HEK293 (cell line): ENCODE data around the gene MRS2.

ENCODE experiments used
- BCL11A ChIP-seq: fragments of 450-650 bp; formaldehyde crosslinking; IDR thresholded peaks from 2 replicates; pipeline ENCODE4 v1.5.1; 2016; ENCODE audit warnings: low read depth, missing biosample characterization, missing genetic modification characterization
- HOXD13 ChIP-seq: sonication (generic); formaldehyde crosslinking; IDR thresholded peaks from 2 replicates; pipeline ENCODE4 v1.8.0; 2022; ENCODE audit warnings: missing genetic modification reagents, borderline replicate concordance
- KLF1 ChIP-seq: fragments of 450-650 bp; formaldehyde crosslinking; IDR thresholded peaks from 2 replicates; pipeline ENCODE4 v1.5.1; 2016; ENCODE audit warnings: missing biosample characterization, missing genetic modification characterization
- KLF8 ChIP-seq: fragments of 450-650 bp; formaldehyde crosslinking; IDR thresholded peaks from 2 replicates; pipeline ENCODE4 v1.5.1; 2016; ENCODE audit warnings: missing biosample characterization, missing genetic modification characterization
- REPIN1 ChIP-seq: fragments of 450-650 bp; formaldehyde crosslinking; IDR thresholded peaks from 2 replicates; pipeline ENCODE4 v1.5.1; 2017; ENCODE audit warnings: missing biosample characterization, missing genetic modification characterization, low read depth
- SCRT1 ChIP-seq: fragments of 450-650 bp; formaldehyde crosslinking; IDR thresholded peaks from 2 replicates; pipeline ENCODE4 v1.5.1; 2016; ENCODE audit warnings: missing biosample characterization, missing genetic modification characterization, borderline replicate concordance
- SCRT2 ChIP-seq: fragments of 450-650 bp; formaldehyde crosslinking; IDR thresholded peaks from 2 replicates; pipeline ENCODE4 v1.5.1; 2016; ENCODE audit warnings: missing biosample characterization, missing genetic modification characterization
- WT1 ChIP-seq: fragments of 450-650 bp; formaldehyde crosslinking; IDR thresholded peaks from 2 replicates; pipeline ENCODE4 v1.5.1; 2016; ENCODE audit warnings: missing biosample characterization, missing genetic modification characterization
- YY2 ChIP-seq: fragments of 450-650 bp; formaldehyde crosslinking; IDR thresholded peaks from 2 replicates; pipeline ENCODE4 v1.5.1; 2016; ENCODE audit warnings: missing biosample characterization, missing genetic modification characterization
- ZFP37 ChIP-seq: fragments of 450-650 bp; formaldehyde crosslinking; IDR thresholded peaks from 2 replicates; pipeline ENCODE4 v1.5.1; 2016; ENCODE audit warnings: missing biosample characterization, missing genetic modification characterization
- ZNF366 ChIP-seq: fragments of 450-650 bp; formaldehyde crosslinking; conservative IDR thresholded peaks from 2 replicates; pipeline ENCODE4 v1.5.1; 2016; ENCODE audit warnings: missing biosample characterization, missing genetic modification characterization
- ZNF501 ChIP-seq: fragments of 450-650 bp; formaldehyde crosslinking; IDR thresholded peaks from 2 replicates; pipeline ENCODE4 v1.5.1; 2016; ENCODE audit warnings: missing biosample characterization, missing genetic modification characterization
- ZNF514 ChIP-seq: fragments of 450-650 bp; formaldehyde crosslinking; IDR thresholded peaks from 2 replicates; pipeline ENCODE4 v1.5.1; 2016; ENCODE audit warnings: missing biosample characterization, missing genetic modification characterization
- ZNF558 ChIP-seq: fragments of 450-650 bp; formaldehyde crosslinking; IDR thresholded peaks from 2 replicates; pipeline ENCODE4 v1.5.1; 2016; ENCODE audit warnings: missing biosample characterization, missing genetic modification characterization
- ZNF561 ChIP-seq: fragments of 450-650 bp; IDR thresholded peaks from 2 replicates; pipeline ENCODE4 v1.5.1; 2018; ENCODE audit warnings: missing biosample characterization, missing genetic modification characterization, borderline replicate concordance
- ZNF596 ChIP-seq: fragments of 450-650 bp; IDR thresholded peaks from 2 replicates; pipeline ENCODE4 v1.5.0; 2018; ENCODE audit warnings: missing biosample characterization, mild to moderate bottlenecking, missing genetic modification characterization, moderate library complexity
- ZNF600 ChIP-seq: fragments of 450-650 bp; formaldehyde crosslinking; IDR thresholded peaks from 2 replicates; pipeline ENCODE4 v1.5.1; 2016; ENCODE audit warnings: missing biosample characterization, missing genetic modification characterization
- ZNF610 ChIP-seq: fragments of 450-650 bp; formaldehyde crosslinking; IDR thresholded peaks from 2 replicates; pipeline ENCODE4 v1.5.1; 2016; ENCODE audit warnings: missing biosample characterization, missing genetic modification characterization, borderline replicate concordance
- ZNF629 ChIP-seq: fragments of 450-650 bp; formaldehyde crosslinking; IDR thresholded peaks from 2 replicates; pipeline ENCODE4 v1.5.1; 2017; ENCODE audit warnings: missing biosample characterization, missing genetic modification characterization
- ZNF654 ChIP-seq: fragments of 450-650 bp; formaldehyde crosslinking; IDR thresholded peaks from 2 replicates; pipeline ENCODE4 v1.5.1; 2016; ENCODE audit warnings: low read depth, missing biosample characterization, missing genetic modification characterization
- ZNF707 ChIP-seq: fragments of 450-650 bp; formaldehyde crosslinking; IDR thresholded peaks from 2 replicates; pipeline ENCODE4 v1.5.1; 2016; ENCODE audit warnings: missing biosample characterization, missing genetic modification characterization
- ZNF76 ChIP-seq: fragments of 450-650 bp; formaldehyde crosslinking; IDR thresholded peaks from 2 replicates; pipeline ENCODE4; 2016; ENCODE audit warnings: low read depth, missing biosample characterization, missing genetic modification characterization, borderline replicate concordance
- TF ChIP-seq, protein P1 (sequence below): fragments of 450-650 bp; formaldehyde crosslinking; conservative IDR thresholded peaks from 2 replicates; pipeline ENCODE4 v1.5.1; 2016; ENCODE audit warnings: low read depth, missing biosample characterization, missing genetic modification characterization
- TF ChIP-seq, protein P2 (sequence below): fragments of 450-650 bp; formaldehyde crosslinking; IDR thresholded peaks from 2 replicates; pipeline ENCODE4 v1.5.1; 2016; ENCODE audit warnings: missing biosample characterization, missing genetic modification characterization
- TF ChIP-seq, protein P3 (sequence below): fragments of 450-650 bp; formaldehyde crosslinking; optimal IDR thresholded peaks from 2 replicates; pipeline ENCODE3; 2016; ENCODE audit warnings: missing biosample characterization, mild to moderate bottlenecking, missing genetic modification characterization
- TF ChIP-seq, protein P4 (sequence below): fragments of 450-650 bp; formaldehyde crosslinking; IDR thresholded peaks from 2 replicates; pipeline ENCODE4 v1.5.1; 2016; ENCODE audit warnings: missing biosample characterization, missing genetic modification characterization, borderline replicate concordance
- TF ChIP-seq, protein P5 (sequence below): fragments of 450-650 bp; formaldehyde crosslinking; IDR thresholded peaks from 2 replicates; pipeline ENCODE4 v1.5.1; 2017; ENCODE audit warnings: missing biosample characterization, missing genetic modification characterization

MRS2 gene

DNA sequence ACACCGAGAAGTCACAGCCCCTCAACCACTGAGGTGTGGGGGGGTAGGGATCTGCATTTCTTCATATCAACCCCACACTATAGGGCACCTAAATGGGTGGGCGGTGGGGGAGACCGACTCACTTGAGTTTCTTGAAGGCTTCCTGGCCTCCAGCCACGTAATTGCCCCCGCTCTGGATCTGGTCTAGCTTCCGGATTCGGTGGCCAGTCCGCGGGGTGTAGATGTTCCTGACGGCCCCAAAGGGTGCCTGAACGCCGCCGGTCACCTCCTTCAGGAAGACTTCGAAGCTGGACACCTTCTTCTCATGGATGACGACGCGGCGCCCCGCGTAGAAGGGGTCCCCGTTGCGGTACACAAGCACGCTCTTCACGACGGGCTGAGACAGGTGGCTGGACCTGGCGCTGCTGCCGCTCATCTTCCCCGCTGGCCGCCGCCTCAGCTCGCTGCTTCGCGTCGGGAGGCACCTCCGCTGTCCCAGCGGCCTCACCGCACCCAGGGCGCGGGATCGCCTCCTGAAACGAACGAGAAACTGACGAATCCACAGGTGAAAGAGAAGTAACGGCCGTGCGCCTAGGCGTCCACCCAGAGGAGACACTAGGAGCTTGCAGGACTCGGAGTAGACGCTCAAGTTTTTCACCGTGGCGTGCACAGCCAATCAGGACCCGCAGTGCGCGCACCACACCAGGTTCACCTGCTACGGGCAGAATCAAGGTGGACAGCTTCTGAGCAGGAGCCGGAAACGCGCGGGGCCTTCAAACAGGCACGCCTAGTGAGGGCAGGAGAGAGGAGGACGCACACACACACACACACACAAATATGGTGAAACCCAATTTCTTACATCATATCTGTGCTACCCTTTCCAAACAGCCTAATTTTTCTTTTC is 45.2 kb upstream of the MRS2 start, which contains the start of gene DCDC2 (continued):
- TF ChIP-seq ZNF561 (tag by site-specific recombination) (peak; percentile 47), ZNF596 (tag by site-specific recombination) (no peak), YY2 (tag by site-specific recombination) (0 out of 2 replicates have a peak, but pooled peaks have one; percentile 41), ZNF600 (tag by site-specific recombination) (peak; percentile 96), BCL11A (tag by site-specific recombination) (peak; percentile 52; the same call in 1 of the 2 replicates), ZNF629 (tag by site-specific recombination) (peak; percentile 82), ZNF610 (tag by site-specific recombination) (peak; percentile 17; the same call in 1 of the 2 replicates), ZNF654 (tag by site-specific recombination) (no peak), SCRT1 (tag by site-specific recombination) (peak; percentile 94), ZNF76 (tag by site-specific recombination) (peak; percentile 62), ZNF558 (tag by site-specific recombination) (peak; percentile 14; the same call in 1 of the 2 replicates), WT1 (peak; percentile 36), ZNF501 (peak; percentile 82; the same call in 1 of the 2 replicates), ZNF514 (tag by site-specific recombination) (no peak), SCRT2 (tag by site-specific recombination) (peak; percentile 100), KLF8 (peak; percentile 80), KLF1 (peak; percentile 55; the same call in 1 of the 2 replicates), ZFP37 (peak; percentile 79), ZNF707 (no peak), ZNF366 (tag by site-specific recombination) (peak; percentile 92), HOXD13 (CRISPR knock-in tag) (peak; percentile 64; the same call in 1 of the 2 replicates), REPIN1 (no peak; the same call in 1 of the 2 replicates)
- TF ChIP-seq, protein P1, sequence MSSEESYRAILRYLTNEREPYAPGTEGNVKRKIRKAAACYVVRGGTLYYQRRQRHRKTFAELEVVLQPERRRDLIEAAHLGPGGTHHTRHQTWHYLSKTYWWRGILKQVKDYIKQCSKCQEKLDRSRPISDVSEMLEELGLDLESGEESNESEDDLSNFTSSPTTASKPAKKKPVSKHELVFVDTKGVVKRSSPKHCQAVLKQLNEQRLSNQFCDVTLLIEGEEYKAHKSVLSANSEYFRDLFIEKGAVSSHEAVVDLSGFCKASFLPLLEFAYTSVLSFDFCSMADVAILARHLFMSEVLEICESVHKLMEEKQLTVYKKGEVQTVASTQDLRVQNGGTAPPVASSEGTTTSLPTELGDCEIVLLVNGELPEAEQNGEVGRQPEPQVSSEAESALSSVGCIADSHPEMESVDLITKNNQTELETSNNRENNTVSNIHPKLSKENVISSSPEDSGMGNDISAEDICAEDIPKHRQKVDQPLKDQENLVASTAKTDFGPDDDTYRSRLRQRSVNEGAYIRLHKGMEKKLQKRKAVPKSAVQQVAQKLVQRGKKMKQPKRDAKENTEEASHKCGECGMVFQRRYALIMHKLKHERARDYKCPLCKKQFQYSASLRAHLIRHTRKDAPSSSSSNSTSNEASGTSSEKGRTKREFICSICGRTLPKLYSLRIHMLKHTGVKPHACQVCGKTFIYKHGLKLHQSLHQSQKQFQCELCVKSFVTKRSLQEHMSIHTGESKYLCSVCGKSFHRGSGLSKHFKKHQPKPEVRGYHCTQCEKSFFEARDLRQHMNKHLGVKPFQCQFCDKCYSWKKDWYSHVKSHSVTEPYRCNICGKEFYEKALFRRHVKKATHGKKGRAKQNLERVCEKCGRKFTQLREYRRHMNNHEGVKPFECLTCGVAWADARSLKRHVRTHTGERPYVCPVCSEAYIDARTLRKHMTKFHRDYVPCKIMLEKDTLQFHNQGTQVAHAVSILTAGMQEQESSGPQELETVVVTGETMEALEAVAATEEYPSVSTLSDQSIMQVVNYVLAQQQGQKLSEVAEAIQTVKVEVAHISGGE (tag by site-specific recombination) = peak; percentile 77
- TF ChIP-seq, protein P2, sequence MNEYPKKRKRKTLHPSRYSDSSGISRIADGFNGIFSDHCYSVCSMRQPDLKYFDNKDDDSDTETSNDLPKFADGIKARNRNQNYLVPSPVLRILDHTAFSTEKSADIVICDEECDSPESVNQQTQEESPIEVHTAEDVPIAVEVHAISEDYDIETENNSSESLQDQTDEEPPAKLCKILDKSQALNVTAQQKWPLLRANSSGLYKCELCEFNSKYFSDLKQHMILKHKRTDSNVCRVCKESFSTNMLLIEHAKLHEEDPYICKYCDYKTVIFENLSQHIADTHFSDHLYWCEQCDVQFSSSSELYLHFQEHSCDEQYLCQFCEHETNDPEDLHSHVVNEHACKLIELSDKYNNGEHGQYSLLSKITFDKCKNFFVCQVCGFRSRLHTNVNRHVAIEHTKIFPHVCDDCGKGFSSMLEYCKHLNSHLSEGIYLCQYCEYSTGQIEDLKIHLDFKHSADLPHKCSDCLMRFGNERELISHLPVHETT (tag by site-specific recombination) = peak; percentile 66; the same call in 1 of the 2 replicates
- TF ChIP-seq, protein P3, sequence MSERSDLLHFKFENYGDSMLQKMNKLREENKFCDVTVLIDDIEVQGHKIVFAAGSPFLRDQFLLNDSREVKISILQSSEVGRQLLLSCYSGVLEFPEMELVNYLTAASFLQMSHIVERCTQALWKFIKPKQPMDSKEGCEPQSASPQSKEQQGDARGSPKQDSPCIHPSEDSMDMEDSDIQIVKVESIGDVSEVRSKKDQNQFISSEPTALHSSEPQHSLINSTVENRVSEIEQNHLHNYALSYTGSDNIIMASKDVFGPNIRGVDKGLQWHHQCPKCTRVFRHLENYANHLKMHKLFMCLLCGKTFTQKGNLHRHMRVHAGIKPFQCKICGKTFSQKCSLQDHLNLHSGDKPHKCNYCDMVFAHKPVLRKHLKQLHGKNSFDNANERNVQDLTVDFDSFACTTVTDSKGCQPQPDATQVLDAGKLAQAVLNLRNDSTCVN (tag by site-specific recombination) = peak; percentile 97
- TF ChIP-seq, protein P4, sequence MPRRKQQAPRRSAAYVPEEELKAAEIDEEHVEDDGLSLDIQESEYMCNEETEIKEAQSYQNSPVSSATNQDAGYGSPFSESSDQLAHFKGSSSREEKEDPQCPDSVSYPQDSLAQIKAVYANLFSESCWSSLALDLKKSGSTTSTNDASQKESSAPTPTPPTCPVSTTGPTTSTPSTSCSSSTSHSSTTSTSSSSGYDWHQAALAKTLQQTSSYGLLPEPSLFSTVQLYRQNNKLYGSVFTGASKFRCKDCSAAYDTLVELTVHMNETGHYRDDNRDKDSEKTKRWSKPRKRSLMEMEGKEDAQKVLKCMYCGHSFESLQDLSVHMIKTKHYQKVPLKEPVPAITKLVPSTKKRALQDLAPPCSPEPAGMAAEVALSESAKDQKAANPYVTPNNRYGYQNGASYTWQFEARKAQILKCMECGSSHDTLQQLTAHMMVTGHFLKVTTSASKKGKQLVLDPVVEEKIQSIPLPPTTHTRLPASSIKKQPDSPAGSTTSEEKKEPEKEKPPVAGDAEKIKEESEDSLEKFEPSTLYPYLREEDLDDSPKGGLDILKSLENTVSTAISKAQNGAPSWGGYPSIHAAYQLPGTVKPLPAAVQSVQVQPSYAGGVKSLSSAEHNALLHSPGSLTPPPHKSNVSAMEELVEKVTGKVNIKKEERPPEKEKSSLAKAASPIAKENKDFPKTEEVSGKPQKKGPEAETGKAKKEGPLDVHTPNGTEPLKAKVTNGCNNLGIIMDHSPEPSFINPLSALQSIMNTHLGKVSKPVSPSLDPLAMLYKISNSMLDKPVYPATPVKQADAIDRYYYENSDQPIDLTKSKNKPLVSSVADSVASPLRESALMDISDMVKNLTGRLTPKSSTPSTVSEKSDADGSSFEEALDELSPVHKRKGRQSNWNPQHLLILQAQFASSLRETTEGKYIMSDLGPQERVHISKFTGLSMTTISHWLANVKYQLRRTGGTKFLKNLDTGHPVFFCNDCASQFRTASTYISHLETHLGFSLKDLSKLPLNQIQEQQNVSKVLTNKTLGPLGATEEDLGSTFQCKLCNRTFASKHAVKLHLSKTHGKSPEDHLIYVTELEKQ (tag by site-specific recombination) = peak; percentile 12; the same call in 1 of the 2 replicates
- TF ChIP-seq, protein P5, sequence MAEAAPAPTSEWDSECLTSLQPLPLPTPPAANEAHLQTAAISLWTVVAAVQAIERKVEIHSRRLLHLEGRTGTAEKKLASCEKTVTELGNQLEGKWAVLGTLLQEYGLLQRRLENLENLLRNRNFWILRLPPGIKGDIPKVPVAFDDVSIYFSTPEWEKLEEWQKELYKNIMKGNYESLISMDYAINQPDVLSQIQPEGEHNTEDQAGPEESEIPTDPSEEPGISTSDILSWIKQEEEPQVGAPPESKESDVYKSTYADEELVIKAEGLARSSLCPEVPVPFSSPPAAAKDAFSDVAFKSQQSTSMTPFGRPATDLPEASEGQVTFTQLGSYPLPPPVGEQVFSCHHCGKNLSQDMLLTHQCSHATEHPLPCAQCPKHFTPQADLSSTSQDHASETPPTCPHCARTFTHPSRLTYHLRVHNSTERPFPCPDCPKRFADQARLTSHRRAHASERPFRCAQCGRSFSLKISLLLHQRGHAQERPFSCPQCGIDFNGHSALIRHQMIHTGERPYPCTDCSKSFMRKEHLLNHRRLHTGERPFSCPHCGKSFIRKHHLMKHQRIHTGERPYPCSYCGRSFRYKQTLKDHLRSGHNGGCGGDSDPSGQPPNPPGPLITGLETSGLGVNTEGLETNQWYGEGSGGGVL (tag by site-specific recombination) = peak; percentile 80
